ENCODE results near the gene THAP7.
"Not testable (repeated sequence)": the region's sequence is repeated elsewhere in the genome, so short reads cannot be mapped to it uniquely, and the experiment has no call there.

The THAP7 gene

DNA sequence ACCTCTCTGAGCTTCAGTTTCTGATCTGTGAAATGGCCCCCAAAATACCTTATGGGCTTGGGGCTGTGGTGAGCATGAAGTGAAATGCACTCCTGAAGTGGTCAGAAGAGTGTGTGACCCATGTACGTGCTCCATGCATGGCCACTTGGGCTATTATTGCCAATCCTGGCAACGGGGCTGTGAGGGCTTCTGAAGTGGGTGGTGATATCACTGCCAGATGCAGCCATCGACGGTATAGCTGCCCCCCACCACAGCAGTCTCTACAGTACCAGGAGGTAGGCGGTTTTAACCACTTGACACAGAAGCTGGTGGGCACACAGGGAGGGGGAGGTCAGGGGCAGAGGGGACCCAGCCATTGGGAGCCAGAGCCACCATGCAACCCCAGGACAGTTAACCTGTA, 46.5 kb upstream of the THAP7 start:
- no CpG with 5 or more reads among the region's 5 CpGs for whole genome bisulfite sequencing, 2 donors (ENCODE audit: extremely low coverage in 2 of 2, insufficient read length in 2 of 2, insufficient replicate concordance in 1 of 2)
- H3K23ac ChIP-seq (ENCODE audit: low read depth, low read length, poor library complexity); H3K9ac ChIP-seq (ENCODE audit: low read depth, low read length, poor library complexity); H3K18ac ChIP-seq (ENCODE audit: low read length); DNase-seq (ENCODE audit: low spot score); H3K4me2 ChIP-seq (ENCODE audit: insufficient read depth, low read length, poor library complexity, severe bottlenecking); H3K14ac ChIP-seq (ENCODE audit: low read length); H4K8ac ChIP-seq (ENCODE audit: low read depth, low read length); H2BK120ac ChIP-seq (ENCODE audit: low read depth, low read length); H3K4me3 ChIP-seq (ENCODE audit: low read length in 2 of 2); H2BK15ac ChIP-seq (ENCODE audit: low read length); H2BK5ac ChIP-seq (ENCODE audit: low read length); H3K4ac ChIP-seq (ENCODE audit: low read length); H3K27ac ChIP-seq (replicated peaks; ENCODE audit: low read length); H2AFZ ChIP-seq (ENCODE audit: low read length); H3K36me3 ChIP-seq (replicated peaks in 1 of 2; ENCODE audit: control insufficient read depth in 2 of 2, insufficient read depth in 2 of 2, low read length in 2 of 2); H4K91ac ChIP-seq (ENCODE audit: low read depth, low read length, poor library complexity); H3K9me3 ChIP-seq (replicated peaks in 1 of 2; ENCODE audit: control insufficient read depth in 2 of 2, insufficient read depth in 1 of 2, low read depth in 1 of 2, low read length in 2 of 2); H2BK12ac ChIP-seq (ENCODE audit: low read length); H3K79me1 ChIP-seq (ENCODE audit: low read depth, low read length): not testable (repeated sequence)
- Histone ChIP-seq H3K4me1 (ENCODE audit: control insufficient read depth in 2 of 2, insufficient read depth in 1 of 2, low read depth in 1 of 2, low read length in 2 of 2) (peaks cover 15 to 20% of the 10 kb centered on the region in 2 donors), H2AK5ac (ENCODE audit: low read depth, low read length) (peak overlapping the region; percentile 58), H3K27me3 (ENCODE audit: control insufficient read depth in 3 of 3, insufficient read depth in 3 of 3, low read depth in 1 of 3, low read length in 3 of 3) (peaks cover 0 to 27% (median 0%) of the 10 kb centered on the region in 3 experiments)

DNA sequence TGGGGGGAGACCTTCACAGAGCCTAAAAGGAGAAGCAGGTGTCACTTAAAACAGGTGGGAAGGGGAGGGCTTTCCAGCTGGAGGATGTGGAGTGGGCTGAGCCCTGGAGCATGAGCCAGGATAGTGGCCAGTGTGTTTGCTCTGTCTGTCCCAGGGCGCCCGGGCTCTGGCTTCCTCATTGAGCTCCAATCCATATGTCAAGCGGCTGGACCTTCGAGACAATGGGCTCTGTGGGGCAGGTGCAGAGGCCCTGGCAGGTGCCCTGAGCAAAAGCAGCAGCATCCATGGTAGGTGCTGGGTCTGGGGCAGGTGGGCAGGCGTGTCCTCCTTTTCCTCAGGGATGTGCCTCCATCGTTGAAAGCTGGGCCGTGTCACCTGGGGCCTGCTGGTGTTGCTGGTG, 45.8 kb upstream of the THAP7 start:
- Histone ChIP-seq H3K9me3 (replicated peaks in 1 of 2; ENCODE audit: control insufficient read depth in 2 of 2, insufficient read depth in 1 of 2, low read depth in 1 of 2, low read length in 2 of 2) (no peaks in the 10 kb centered on the region), H4K8ac (ENCODE audit: low read depth, low read length) (no peak overlapping the region), H3K14ac (ENCODE audit: low read length) (no peak overlapping the region), H3K18ac (ENCODE audit: low read length) (no peak overlapping the region), H3K4me3 (ENCODE audit: low read length in 2 of 2) (no peak overlapping the region), H3K36me3 (replicated peaks in 1 of 2; ENCODE audit: control insufficient read depth in 2 of 2, insufficient read depth in 2 of 2, low read length in 2 of 2) (no peaks in the 10 kb centered on the region), H4K91ac (ENCODE audit: low read depth, low read length, poor library complexity) (no peak overlapping the region), H2AK5ac (ENCODE audit: low read depth, low read length) (peak overlapping the region; percentile 24), H3K9ac (ENCODE audit: low read depth, low read length, poor library complexity) (peak overlapping the region; percentile 44), H2BK12ac (ENCODE audit: low read length) (no peak overlapping the region), H3K27me3 (ENCODE audit: control insufficient read depth in 3 of 3, insufficient read depth in 3 of 3, low read depth in 1 of 3, low read length in 3 of 3) (peaks cover 0 to 25% (median 0%) of the 10 kb centered on the region in 3 experiments), H2BK120ac (ENCODE audit: low read depth, low read length) (no peak overlapping the region), H2AFZ (ENCODE audit: low read length) (no peak overlapping the region), H3K23ac (ENCODE audit: low read depth, low read length, poor library complexity) (peak overlapping the region; percentile 91), H3K4me2 (ENCODE audit: insufficient read depth, low read length, poor library complexity, severe bottlenecking) (no peak overlapping the region), H2BK5ac (ENCODE audit: low read length) (no peak overlapping the region), H3K79me1 (ENCODE audit: low read depth, low read length) (no peaks in the 10 kb centered on the region), H3K4ac (ENCODE audit: low read length) (no peak overlapping the region), H3K4me1 (ENCODE audit: control insufficient read depth in 2 of 2, insufficient read depth in 1 of 2, low read depth in 1 of 2, low read length in 2 of 2) (peaks cover 15 to 20% of the 10 kb centered on the region in 2 donors), H3K27ac (replicated peaks; ENCODE audit: low read length) (no peak overlapping the region), H2BK15ac (ENCODE audit: low read length) (peak overlapping the region; percentile 6)
- DNase-seq (ENCODE audit: low spot score): no peak
- no CpG with 5 or more reads among the region's 7 CpGs for WGBS, 2 donors (ENCODE audit: extremely low coverage in 2 of 2, insufficient read length in 2 of 2, insufficient replicate concordance in 1 of 2)

DNA sequence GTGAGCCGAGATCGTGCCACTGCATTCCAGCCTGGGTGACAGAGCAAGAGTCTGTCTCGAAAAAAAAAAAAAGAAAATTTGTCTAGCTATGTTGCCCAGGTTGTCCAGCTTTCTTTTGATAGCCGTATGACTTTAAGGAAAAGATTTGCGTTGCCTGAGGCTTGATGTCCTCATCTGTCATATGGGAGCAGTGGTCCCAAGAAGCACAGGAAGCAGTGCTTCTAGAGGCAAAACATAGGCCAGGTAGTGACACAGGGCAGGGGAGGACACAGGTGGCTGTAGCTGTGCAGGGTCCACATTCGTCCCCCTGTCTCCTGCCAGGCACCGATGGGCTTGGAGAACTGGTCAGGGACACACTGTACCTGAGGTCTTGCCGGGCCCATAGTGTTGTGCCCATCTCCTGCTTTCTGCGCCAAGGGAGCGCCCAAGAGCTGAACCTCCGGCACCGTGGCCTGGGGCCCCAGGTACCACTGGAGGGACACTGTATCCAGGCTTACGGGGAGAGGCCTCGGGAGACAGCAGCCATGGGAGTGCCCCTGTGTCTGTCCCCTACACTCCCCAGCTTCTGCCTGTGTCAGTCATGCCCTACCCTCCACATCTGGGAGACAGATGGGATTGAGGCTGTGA, 45.2 kb upstream of the THAP7 start:
- H2BK5ac ChIP-seq (ENCODE audit: low read length): no peak overlapping the region
- peak overlapping the region; percentile 24 for H2AK5ac ChIP-seq (ENCODE audit: low read depth, low read length)

GRCh38 chr22:21045585-21046294, 43.8 kb upstream of the THAP7 start, which contains the start of gene LRRC74B:
Gene LRRC74B, plus strand, starts transcription at chr22:21045946. Its CDS starts 41 bp downstream, at chr22:21045987.
- H3K18ac ChIP-seq (ENCODE audit: low read length): peak within 1 kb of the TSS; percentile 95
- no peaks in the 10 kb centered on the region for H3K36me3 ChIP-seq (replicated peaks in 1 of 2; ENCODE audit: control insufficient read depth in 2 of 2, insufficient read depth in 2 of 2, low read length in 2 of 2)
- no peak within 1 kb of the TSS for H2BK120ac ChIP-seq (ENCODE audit: low read depth, low read length)
- H4K8ac ChIP-seq (ENCODE audit: low read depth, low read length): peak within 1 kb of the TSS; percentile 43
- peak within 1 kb of the TSS; percentile 94 for H2AFZ ChIP-seq (ENCODE audit: low read length)
- H3K23ac ChIP-seq (ENCODE audit: low read depth, low read length, poor library complexity): peak within 1 kb of the TSS; percentile 89
- peak within 1 kb of the TSS; percentile 81 for H3K4me2 ChIP-seq (ENCODE audit: insufficient read depth, low read length, poor library complexity, severe bottlenecking)
- peak; percentile 94 for DNase-seq (ENCODE audit: low spot score)
- peak within 1 kb of the TSS; percentile 77 for H3K9ac ChIP-seq (ENCODE audit: low read depth, low read length, poor library complexity)
- WGBS, 2 donors (ENCODE audit: extremely low coverage in 2 of 2, insufficient read length in 2 of 2, insufficient replicate concordance in 1 of 2): no CpG with 5 or more reads among the region's 47 CpGs
- peak within 1 kb of the TSS; percentile 69 for H2BK15ac ChIP-seq (ENCODE audit: low read length)
- peak within 1 kb of the TSS; percentile 82 for H2BK5ac ChIP-seq (ENCODE audit: low read length)
- peak within 1 kb of the TSS; percentile 41 for H2BK12ac ChIP-seq (ENCODE audit: low read length)
- H2AK5ac ChIP-seq (ENCODE audit: low read depth, low read length): no peak within 1 kb of the TSS
- H3K14ac ChIP-seq (ENCODE audit: low read length): no peak within 1 kb of the TSS
- no peaks in the 10 kb centered on the region for H3K79me1 ChIP-seq (ENCODE audit: low read depth, low read length)
- no peaks in the 10 kb centered on the region for H3K9me3 ChIP-seq (replicated peaks in 1 of 2; ENCODE audit: control insufficient read depth in 2 of 2, insufficient read depth in 1 of 2, low read depth in 1 of 2, low read length in 2 of 2)
- peak within 1 kb of the TSS; percentile 78 for H3K27ac ChIP-seq (replicated peaks; ENCODE audit: low read length)
- no peak within 1 kb of the TSS for H4K91ac ChIP-seq (ENCODE audit: low read depth, low read length, poor library complexity)
- H3K4me1 ChIP-seq (ENCODE audit: control insufficient read depth in 2 of 2, insufficient read depth in 1 of 2, low read depth in 1 of 2, low read length in 2 of 2): peaks cover 12 to 15% of the 10 kb centered on the region in 2 donors
- peak within 1 kb of the TSS; percentile 37 for H3K4ac ChIP-seq (ENCODE audit: low read length)
- peaks cover 0 to 17% (median 0%) of the 10 kb centered on the region in 3 experiments for H3K27me3 ChIP-seq (ENCODE audit: control insufficient read depth in 3 of 3, insufficient read depth in 3 of 3, low read depth in 1 of 3, low read length in 3 of 3)
- peak within 1 kb of the TSS; percentile 58 to 77 for H3K4me3 ChIP-seq (ENCODE audit: low read length in 2 of 2)

More for the DNA sequence above, 45.2 kb upstream of the THAP7 start:
- no peak overlapping the region for H4K8ac ChIP-seq (ENCODE audit: low read depth, low read length)
- peak overlapping the region in 1 of 2 donors; percentile 44 for H3K4me3 ChIP-seq (ENCODE audit: low read length in 2 of 2)
- H3K36me3 ChIP-seq (replicated peaks in 1 of 2; ENCODE audit: control insufficient read depth in 2 of 2, insufficient read depth in 2 of 2, low read length in 2 of 2): no peaks in the 10 kb centered on the region
- no peak overlapping the region for H4K91ac ChIP-seq (ENCODE audit: low read depth, low read length, poor library complexity)
- H2BK120ac ChIP-seq (ENCODE audit: low read depth, low read length): no peak overlapping the region
- H3K4me2 ChIP-seq (ENCODE audit: insufficient read depth, low read length, poor library complexity, severe bottlenecking): no peak overlapping the region
- peak overlapping the region; percentile 10 for H2BK15ac ChIP-seq (ENCODE audit: low read length)
- no peaks in the 10 kb centered on the region for H3K9me3 ChIP-seq (replicated peaks in 1 of 2; ENCODE audit: control insufficient read depth in 2 of 2, insufficient read depth in 1 of 2, low read depth in 1 of 2, low read length in 2 of 2)
- H3K9ac ChIP-seq (ENCODE audit: low read depth, low read length, poor library complexity): no peak overlapping the region
- H3K14ac ChIP-seq (ENCODE audit: low read length): peak overlapping the region; percentile 75
- no peak overlapping the region for H2AFZ ChIP-seq (ENCODE audit: low read length)
- no peak overlapping the region for H2BK12ac ChIP-seq (ENCODE audit: low read length)
- H3K79me1 ChIP-seq (ENCODE audit: low read depth, low read length): no peaks in the 10 kb centered on the region
- H3K18ac ChIP-seq (ENCODE audit: low read length): peak overlapping the region; percentile 22
- no CpG with 5 or more reads among the region's 14 CpGs for WGBS, 2 donors (ENCODE audit: extremely low coverage in 2 of 2, insufficient read length in 2 of 2, insufficient replicate concordance in 1 of 2)
- no peak overlapping the region for H3K27ac ChIP-seq (replicated peaks; ENCODE audit: low read length)
- peaks cover 15 to 20% of the 10 kb centered on the region in 2 donors for H3K4me1 ChIP-seq (ENCODE audit: control insufficient read depth in 2 of 2, insufficient read depth in 1 of 2, low read depth in 1 of 2, low read length in 2 of 2)
- peaks cover 0 to 19% (median 0%) of the 10 kb centered on the region in 3 experiments for H3K27me3 ChIP-seq (ENCODE audit: control insufficient read depth in 3 of 3, insufficient read depth in 3 of 3, low read depth in 1 of 3, low read length in 3 of 3)
- peak overlapping the region; percentile 12 for H3K23ac ChIP-seq (ENCODE audit: low read depth, low read length, poor library complexity)
- no peak for DNase-seq (ENCODE audit: low spot score)
- H3K4ac ChIP-seq (ENCODE audit: low read length): no peak overlapping the region

Measured in neuronal stem cell (in vitro differentiated cells).